HepG2 (cell line): Measurements from ENCODE around the gene STX12. TPM values are rescaled to one million over a fixed set of nuclear protein-coding genes. Genes with fewer than 3 reads are reported as not detected.
A peak's percentile ranks its signal among the peaks of the same experiment; 100 is the strongest.

Source experiments
- ATRX ChIP-seq: sonication (generic); formaldehyde crosslinking; IDR thresholded peaks from 2 replicates; pipeline ENCODE4 v1.4.0; 2020; ENCODE audit warnings: missing genetic modification reagents, borderline replicate concordance
- DR1 ChIP-seq: sonication (generic); formaldehyde crosslinking; IDR thresholded peaks from 2 replicates; pipeline ENCODE4 v1.8.0; 2021; ENCODE audit warnings: mild to moderate bottlenecking, missing genetic modification reagents, inconsistent platforms
- FOSL1 ChIP-seq: sonication (generic); formaldehyde crosslinking; IDR thresholded peaks from 2 replicates; pipeline ENCODE4 v1.9.0; 2021; ENCODE audit warnings: missing genetic modification reagents, borderline replicate concordance
- HMGA1 ChIP-seq: sonication (generic); formaldehyde crosslinking; conservative IDR thresholded peaks from 2 replicates; pipeline ENCODE4 v1.4.0; 2020; ENCODE audit warnings: missing genetic modification reagents
- KDM1A ChIP-seq: IDR thresholded peaks from 2 replicates; pipeline ENCODE4 v1.6.1; 2016; ENCODE audit warnings: missing compliant biosample characterization
- MTF2 ChIP-seq: sonication (generic); formaldehyde crosslinking; IDR thresholded peaks from 2 replicates; pipeline ENCODE4 v1.5.0; 2020; ENCODE audit warnings: missing genetic modification reagents, borderline replicate concordance
- NFRKB ChIP-seq: fragments of 450-650 bp; IDR thresholded peaks from 2 replicates; pipeline ENCODE4 v1.6.1; 2017
- NR2F2 ChIP-seq: IDR thresholded peaks from 2 replicates; pipeline ENCODE4 v1.6.1; 2012; ENCODE audit warnings: low read depth, inconsistent platforms, borderline replicate concordance
- POLR2G ChIP-seq: fragments of 200-400 bp; formaldehyde crosslinking; IDR thresholded peaks from 2 replicates; pipeline ENCODE4 v1.6.1; 2018; ENCODE audit warnings: mild to moderate bottlenecking, low read depth, low read length, moderate library complexity
- RARG ChIP-seq: sonication (generic); formaldehyde crosslinking; IDR thresholded peaks from 2 replicates; pipeline ENCODE4 v1.4.0; 2020; ENCODE audit warnings: low read depth, mild to moderate bottlenecking, missing genetic modification reagents
- REXO4 ChIP-seq: sonication (generic); formaldehyde crosslinking; IDR thresholded peaks from 2 replicates; pipeline ENCODE4 v1.8.0; 2022; ENCODE audit warnings: missing genetic modification reagents, mild to moderate bottlenecking, borderline replicate concordance
- RXRB ChIP-seq: IDR thresholded peaks from 2 replicates; pipeline ENCODE4 v1.6.1; 2016; ENCODE audit warnings: borderline replicate concordance, missing genetic modification reagents, missing compliant biosample characterization
- TGIF2 ChIP-seq: IDR thresholded peaks from 2 replicates; pipeline ENCODE4 v1.6.1; 2016; ENCODE audit warnings: control low read depth, missing compliant biosample characterization
- ZFP62 ChIP-seq: sonication (generic); formaldehyde crosslinking; IDR thresholded peaks from 2 replicates; pipeline ENCODE4 v1.4.0; 2020; ENCODE audit warnings: missing genetic modification reagents
- polyA plus RNA-seq, 8 experiments: library from polyadenylated mRNA; depleted of rRNA in 3 of 8; stranded (reverse) in 7 of 8; unstranded in 1 of 8; fragments of >200 nt; fragmentation: Illumina TruSeq in 4 of 8; extraction: Trizol in 4 of 8; gene quantifications; 2 replicates each; pipeline versions ENCODE4 v1.2.1 to v1.2.3, GENCODE V29; 2011 to 2016; ENCODE audit warnings: low read depth in 4 of 8, missing spikeins in 1 of 8, mixed read lengths in 1 of 8; ENCODE audit not compliant: insufficient read depth in 1 of 8
- total RNA-seq, 5 experiments: library from RNA; depleted of rRNA; stranded (reverse); fragments of >200 nt; fragmentation: Illumina TruSeq; extraction: Trizol; gene quantifications; 2 replicates each; pipeline ENCODE4 v1.2.3, GENCODE V29; 2016; ENCODE audit warnings: low read depth in 1 of 5
- TF ChIP-seq, protein P1 (sequence below): sonication (generic); formaldehyde crosslinking; IDR thresholded peaks from 2 replicates; pipeline ENCODE4 v1.4.0; 2020; ENCODE audit warnings: missing genetic modification reagents
- TF ChIP-seq, protein P2 (sequence below), 2 experiments: sonication (generic) in 1 of 2; formaldehyde crosslinking in 1 of 2; IDR thresholded peaks; 2 replicates each; pipeline versions ENCODE4 v1.4.0 to v1.6.1; 2016 to 2020; ENCODE audit warnings: borderline replicate concordance in 1 of 2, low read depth in 1 of 2, mild to moderate bottlenecking in 1 of 2, missing genetic modification reagents in 1 of 2
- TF ChIP-seq, protein P3 (sequence below): IDR thresholded peaks from 2 replicates; pipeline ENCODE4 v1.6.1; 2016

The STX12 gene
- total and polyA plus RNA-seq, 2 of the 13 experiments (the other 11 are each of a cell fraction or from before 2014, with no cell fraction given): 9.0 to 19.7 TPM

DNA sequence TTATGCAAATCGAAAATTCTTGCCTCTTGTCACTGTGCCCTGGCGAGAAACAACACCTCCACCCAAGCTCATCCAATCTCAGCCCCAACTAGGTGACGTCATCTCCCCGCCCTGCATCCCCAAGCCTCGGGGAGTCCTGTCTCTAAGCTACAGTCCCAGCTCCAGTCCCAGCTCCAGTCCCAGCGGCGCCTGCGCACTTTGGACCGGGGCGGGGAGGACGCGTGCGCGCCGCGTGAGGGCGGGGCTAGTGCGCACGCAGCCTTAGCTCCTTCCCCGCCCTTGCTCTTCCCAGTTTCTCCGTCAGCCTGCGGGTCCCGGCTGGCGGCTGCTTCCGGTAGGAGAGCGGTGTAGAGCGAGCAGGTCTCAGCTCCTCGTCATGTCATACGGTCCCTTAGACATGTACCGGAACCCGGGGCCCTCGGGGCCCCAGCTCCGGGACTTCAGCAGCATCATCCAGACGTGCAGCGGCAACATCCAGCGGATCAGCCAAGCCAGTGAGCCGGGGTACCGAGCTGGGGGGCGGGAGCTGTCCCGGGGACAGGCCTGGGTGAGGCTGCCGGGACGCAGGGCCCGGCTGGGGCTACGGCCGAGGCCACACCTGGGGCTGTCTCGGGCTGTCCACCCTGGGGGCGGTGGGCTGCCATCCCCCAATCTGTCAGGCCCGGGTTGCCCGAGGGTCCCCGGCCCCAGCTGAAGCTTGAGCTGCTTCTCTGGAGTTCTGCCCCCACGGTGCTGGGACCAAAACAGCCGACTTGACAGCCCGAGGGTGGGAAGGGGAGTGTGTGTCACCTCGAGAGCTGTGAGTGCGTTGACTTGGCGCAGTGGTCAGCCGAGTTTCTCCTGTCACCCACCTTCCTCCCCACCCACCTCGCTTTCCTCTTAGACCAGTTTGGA lies at the start of gene STX12 (continued):
- TF ChIP-seq, protein P1, sequence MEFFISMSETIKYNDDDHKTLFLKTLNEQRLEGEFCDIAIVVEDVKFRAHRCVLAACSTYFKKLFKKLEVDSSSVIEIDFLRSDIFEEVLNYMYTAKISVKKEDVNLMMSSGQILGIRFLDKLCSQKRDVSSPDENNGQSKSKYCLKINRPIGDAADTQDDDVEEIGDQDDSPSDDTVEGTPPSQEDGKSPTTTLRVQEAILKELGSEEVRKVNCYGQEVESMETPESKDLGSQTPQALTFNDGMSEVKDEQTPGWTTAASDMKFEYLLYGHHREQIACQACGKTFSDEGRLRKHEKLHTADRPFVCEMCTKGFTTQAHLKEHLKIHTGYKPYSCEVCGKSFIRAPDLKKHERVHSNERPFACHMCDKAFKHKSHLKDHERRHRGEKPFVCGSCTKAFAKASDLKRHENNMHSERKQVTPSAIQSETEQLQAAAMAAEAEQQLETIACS (CRISPR knock-in tag): no peak
- TF ChIP-seq POLR2G: peak; percentile 89
- no peak for TF ChIP-seq ZFP62 (CRISPR knock-in tag)
- TF ChIP-seq DR1 (CRISPR knock-in tag): no peak
- TF ChIP-seq NFRKB: no peak
- no peak for TF ChIP-seq TGIF2 (CRISPR knock-in tag)
- TF ChIP-seq RARG (CRISPR knock-in tag): no peak
- TF ChIP-seq RXRB: no peak
- no peak for TF ChIP-seq NR2F2
- TF ChIP-seq HMGA1 (CRISPR knock-in tag): no peak
- TF ChIP-seq, protein P2, sequence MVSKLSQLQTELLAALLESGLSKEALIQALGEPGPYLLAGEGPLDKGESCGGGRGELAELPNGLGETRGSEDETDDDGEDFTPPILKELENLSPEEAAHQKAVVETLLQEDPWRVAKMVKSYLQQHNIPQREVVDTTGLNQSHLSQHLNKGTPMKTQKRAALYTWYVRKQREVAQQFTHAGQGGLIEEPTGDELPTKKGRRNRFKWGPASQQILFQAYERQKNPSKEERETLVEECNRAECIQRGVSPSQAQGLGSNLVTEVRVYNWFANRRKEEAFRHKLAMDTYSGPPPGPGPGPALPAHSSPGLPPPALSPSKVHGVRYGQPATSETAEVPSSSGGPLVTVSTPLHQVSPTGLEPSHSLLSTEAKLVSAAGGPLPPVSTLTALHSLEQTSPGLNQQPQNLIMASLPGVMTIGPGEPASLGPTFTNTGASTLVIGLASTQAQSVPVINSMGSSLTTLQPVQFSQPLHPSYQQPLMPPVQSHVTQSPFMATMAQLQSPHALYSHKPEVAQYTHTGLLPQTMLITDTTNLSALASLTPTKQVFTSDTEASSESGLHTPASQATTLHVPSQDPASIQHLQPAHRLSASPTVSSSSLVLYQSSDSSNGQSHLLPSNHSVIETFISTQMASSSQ (IDR thresholded peaks at IDR 0.05; ENCODE audit: low read depth): no peak
- TF ChIP-seq, protein P2 (CRISPR knock-in tag; IDR thresholded peaks at IDR 0.05; ENCODE audit: borderline replicate concordance): no peak
- TF ChIP-seq MTF2 (CRISPR knock-in tag): no peak
- no peak for TF ChIP-seq ATRX (CRISPR knock-in tag)
- no peak for TF ChIP-seq FOSL1 (CRISPR knock-in tag)
- TF ChIP-seq KDM1A (CRISPR knock-in tag): no peak
- no peak for TF ChIP-seq REXO4 (CRISPR knock-in tag)
- TF ChIP-seq, protein P3, sequence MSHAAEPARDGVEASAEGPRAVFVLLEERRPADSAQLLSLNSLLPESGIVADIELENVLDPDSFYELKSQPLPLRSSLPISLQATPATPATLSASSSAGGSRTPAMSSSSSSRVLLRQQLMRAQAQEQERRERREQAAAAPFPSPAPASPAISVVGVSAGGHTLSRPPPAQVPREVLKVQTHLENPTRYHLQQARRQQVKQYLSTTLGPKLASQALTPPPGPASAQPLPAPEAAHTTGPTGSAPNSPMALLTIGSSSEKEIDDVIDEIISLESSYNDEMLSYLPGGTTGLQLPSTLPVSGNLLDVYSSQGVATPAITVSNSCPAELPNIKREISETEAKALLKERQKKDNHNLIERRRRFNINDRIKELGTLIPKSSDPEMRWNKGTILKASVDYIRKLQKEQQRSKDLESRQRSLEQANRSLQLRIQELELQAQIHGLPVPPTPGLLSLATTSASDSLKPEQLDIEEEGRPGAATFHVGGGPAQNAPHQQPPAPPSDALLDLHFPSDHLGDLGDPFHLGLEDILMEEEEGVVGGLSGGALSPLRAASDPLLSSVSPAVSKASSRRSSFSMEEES (CRISPR knock-in tag): no peak
